Activated gamma-delta T cell treated with anti-CD3 and anti-CD28 coated beads, Interleukin-2, amount 50 U/mL, for 16 hours (primary cell): ENCODE data around the gene SCRN1.
"Not testable (repeated sequence)": the region's sequence is repeated elsewhere in the genome, so short reads cannot be mapped to it uniquely, and the experiment has no call there.

ENCODE experiments used
- DNase-seq: peaks from one replicate; pipeline ENCODE4 v3.0.0-alpha.2; 2020; ENCODE audit warnings: low read depth

SCRN1 gene

DNA sequence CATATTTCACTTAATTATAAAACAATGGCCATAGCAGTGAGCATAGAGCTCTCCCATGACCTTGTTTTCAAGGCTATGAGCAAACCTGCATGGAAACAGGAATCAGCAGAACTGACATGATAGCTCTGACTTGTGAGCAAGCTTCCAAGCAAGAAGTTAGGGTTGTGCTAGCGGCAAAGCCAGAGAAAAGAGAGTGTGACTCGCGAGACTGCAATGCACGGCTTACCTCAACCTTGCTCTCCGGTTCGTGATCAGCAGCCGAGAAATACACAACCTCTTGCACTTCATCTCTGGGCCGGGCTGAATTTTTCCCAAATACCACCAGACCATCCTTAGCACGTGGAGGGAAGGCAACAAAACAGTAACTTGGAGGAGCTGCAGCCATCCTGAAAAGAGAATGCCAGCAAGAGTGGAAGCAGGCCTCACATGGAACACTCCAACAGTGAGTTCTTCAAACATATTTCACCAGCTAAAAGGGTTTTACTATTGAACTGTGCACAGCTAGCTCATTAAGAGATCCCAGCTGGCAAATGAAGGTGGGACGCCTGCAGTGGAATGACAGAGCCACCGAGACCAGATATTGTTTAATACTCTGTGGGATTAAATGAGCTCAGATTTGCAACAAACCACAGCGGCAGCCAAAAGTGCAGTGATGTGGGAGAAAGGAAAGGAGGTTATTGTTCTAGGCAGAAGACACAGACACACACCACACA lies 20.8 kb downstream of the SCRN1 start:
- no peak for DNase-seq

- no peak for DNase-seq
These were observed 24.6 kb downstream of the SCRN1 start for GRCh38 chr7:29965030-29965429.

- DNase-seq = no peak
These were observed 27.6 kb downstream of the SCRN1 start for GRCh38 chr7:29962035-29962434.

DNA sequence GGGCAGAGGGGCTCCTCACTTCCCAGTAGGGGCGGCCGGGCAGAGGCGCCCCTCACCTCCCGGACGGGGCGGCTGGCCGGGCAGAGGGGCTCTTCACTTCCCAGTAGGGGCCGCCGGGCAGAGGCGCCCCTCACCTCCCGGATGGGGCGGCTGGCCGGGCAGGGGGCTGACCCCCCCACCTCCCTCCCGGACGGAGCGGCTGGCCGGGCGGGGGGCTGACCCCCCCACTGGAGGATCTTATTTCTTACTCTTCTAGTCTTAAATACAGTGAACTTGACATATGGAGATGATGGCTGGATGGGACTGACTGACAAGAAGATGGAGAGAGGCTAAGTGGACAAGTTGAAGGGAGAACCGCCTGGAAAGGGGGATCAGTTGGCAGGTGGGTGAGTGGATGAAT lies 28.0 kb downstream of the SCRN1 start:
- DNase-seq = not testable (repeated sequence)

DNA sequence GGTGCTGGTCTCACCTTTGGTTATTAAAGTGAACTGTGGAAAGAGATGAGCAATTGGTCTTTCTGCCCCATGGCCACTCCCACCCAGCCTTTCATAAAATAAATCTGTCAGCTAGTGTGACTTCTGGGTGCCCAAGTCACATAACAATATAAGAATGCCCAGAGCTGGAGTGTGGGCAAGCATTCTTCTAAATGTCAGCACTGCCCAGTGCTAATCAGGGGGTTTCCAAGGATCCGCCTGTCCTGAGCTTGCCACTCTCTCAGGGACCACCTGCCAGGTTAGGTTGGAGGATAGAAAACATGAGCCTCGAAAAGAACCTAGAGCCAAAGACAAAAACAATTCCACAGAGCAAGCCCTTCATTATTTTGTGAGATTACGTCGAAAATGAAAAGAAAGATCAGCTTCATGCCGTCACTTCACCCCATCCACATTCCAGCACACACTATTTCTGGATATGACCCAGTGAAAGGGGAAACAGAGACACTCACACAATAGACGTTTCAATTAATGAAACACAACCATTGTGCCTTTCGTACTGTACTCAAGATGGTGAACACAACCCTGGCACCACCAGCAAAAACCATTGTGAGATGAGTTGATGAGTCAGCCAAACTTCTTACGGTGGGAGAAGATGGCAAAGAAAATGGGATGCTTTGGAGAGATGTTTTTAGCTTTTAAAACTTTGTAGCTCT lies 30.8 kb downstream of the SCRN1 start:
- DNase-seq = no peak

DNA sequence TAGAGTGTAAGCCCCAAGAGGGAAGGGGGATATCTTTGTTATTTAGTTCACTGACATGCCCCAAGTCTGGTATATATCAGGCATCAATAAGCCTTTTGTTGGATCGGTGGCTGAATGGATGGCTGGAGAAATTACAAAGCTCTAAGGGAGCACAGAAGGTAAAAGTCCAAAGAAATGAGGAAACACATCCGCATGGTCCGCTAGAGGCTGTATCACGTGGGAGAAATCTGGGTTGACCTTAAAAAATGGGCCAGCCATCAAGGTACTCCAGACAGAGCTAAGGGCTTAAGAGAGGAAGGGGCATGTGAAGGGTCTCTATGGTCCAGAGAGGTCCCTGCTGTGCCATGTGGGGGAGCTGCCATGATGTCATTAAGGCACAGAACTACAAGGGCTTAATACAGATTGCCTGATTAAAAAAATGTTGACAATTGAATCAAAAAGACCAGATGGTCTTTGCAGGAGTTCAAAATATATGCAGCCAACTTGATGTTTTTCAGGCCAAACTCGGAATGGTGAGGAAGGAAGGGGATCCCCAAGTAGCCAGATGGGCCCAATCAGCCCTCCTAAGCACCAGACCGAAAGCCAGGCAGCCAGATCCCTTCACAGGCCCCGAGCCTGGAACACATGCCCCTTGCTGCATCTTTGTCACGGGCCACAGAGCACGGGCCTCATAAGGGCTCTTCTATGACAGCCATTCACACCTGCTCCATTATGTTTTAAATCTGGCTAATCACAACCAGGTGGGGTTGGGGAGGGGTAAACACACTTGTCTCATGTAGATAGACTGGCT lies 31.9 kb downstream of the SCRN1 start:
- DNase-seq = no peak

DNA sequence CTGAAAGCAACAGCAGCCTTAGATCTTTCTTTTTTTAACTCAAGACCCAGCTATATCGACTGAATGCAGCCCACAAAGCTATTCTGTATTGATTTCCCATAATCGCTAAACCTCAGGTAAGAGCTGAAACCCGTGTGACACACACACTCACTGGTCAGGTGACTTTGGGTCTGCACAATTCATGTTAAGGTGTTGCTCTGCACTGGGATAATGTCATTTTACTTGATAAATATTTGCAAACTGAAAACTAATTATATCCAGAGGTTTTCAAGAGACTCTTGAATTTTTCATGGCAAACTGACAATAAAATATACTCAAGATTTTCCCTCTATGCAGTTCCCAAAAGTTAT lies 33.1 kb downstream of the SCRN1 start:
- DNase-seq = no peak

- DNase-seq = no peak
These were observed 33.7 kb downstream of the SCRN1 start for GRCh38 chr7:29955799-29956486.

GRCh38 chr7:29955075-29955792 lies 34.4 kb downstream of the SCRN1 start:
- DNase-seq = no peak

GRCh38 chr7:29953726-29954347 lies 35.8 kb downstream of the SCRN1 start:
- no peak for DNase-seq

DNA sequence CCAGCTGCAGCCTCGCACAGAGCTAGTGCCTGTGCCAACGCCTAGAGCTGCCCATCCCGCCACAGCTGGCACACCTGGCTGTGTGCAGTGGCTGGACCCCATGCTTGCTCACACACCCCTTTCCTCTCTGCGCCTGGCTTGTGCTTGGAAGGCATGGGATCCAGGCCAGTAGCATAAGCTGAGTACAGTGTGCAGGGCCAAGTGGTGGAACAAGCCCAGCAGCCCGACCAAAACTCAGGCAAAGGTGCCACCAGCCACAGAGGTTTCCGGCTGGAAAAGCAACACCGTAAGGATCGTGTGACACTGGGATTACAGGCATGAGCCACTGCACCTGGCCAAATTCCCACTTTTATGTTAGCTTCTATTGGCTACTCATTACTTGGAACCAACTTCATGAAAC lies 38.4 kb downstream of the SCRN1 start:
- no peak for DNase-seq

DNA sequence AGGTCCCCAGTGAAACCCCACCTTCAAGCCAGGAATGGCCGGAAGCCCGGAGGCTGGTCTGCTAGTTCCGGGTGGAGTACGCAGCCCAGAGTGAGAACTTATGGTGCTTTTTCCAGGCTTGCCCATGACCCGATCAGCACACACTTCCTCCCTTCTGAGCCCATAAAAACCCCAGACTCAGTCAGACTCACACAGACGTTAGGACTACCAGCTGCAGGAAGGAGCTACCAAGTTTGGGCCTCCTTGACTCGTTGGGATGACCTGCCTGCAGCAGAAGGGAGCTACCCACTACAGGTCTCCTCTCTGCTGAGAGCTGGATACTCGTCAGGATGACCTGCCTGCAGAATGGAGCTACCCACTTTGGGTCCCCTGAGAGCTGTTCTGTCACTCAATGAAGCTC lies 39.1 kb downstream of the SCRN1 start:
- no peak for DNase-seq

- DNase-seq = no peak
These were observed 41.0 kb downstream of the SCRN1 start for GRCh38 chr7:29948587-29948986.

GRCh38 chr7:29946428-29947186 lies 43.0 kb downstream of the SCRN1 start:
- DNase-seq = no peak

DNA sequence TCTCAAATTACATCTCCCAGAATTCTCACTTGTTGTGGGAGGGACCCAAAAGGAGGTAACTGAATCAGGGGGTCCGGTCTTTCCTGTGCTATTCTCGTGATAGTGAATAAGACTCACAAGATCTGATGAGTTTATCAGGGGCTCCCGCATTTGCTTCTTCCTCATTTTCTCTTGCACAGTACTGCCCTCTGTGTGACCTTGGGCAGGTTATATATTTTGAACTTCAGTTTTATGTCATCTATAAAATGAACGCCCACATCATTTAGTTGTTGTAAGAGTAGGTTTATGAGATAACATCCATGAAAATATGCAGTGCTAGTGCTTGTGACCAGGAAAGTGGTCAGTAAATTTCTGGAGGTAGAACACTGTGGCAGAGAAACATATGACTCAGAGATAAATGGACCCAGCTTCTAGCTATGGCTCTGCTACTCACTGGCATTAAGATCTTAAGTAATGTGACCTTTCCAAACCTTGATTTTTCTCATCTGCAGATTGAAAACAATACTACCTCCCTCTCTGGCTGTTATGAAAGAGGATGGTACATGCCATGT lies 44.3 kb downstream of the SCRN1 start:
- no peak for DNase-seq

DNA sequence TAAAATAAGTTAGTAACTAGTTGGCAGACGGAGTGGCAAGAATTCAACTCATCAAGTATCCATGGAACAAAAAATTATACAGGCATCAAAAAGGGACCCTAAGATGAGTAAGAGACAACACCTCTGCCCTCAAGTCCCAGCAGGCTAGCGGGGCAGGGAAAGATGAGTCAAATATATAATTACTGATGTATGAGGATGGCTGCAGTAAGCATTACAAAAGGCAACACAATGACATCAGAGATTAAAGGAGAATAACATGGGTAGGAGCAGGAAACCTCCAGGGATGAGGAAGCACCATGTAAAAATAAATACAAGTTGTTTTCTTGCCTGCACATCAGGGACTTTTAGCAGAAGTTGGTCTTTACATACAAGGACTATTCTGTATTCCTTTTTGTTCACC lies 49.4 kb downstream of the SCRN1 start:
- no peak for DNase-seq

- DNase-seq = no peak
These were observed 52.5 kb downstream of the SCRN1 start for GRCh38 chr7:29937132-29937531.

- no peak for DNase-seq
These were observed 54.5 kb downstream of the SCRN1 start for GRCh38 chr7:29935111-29935510.

DNA sequence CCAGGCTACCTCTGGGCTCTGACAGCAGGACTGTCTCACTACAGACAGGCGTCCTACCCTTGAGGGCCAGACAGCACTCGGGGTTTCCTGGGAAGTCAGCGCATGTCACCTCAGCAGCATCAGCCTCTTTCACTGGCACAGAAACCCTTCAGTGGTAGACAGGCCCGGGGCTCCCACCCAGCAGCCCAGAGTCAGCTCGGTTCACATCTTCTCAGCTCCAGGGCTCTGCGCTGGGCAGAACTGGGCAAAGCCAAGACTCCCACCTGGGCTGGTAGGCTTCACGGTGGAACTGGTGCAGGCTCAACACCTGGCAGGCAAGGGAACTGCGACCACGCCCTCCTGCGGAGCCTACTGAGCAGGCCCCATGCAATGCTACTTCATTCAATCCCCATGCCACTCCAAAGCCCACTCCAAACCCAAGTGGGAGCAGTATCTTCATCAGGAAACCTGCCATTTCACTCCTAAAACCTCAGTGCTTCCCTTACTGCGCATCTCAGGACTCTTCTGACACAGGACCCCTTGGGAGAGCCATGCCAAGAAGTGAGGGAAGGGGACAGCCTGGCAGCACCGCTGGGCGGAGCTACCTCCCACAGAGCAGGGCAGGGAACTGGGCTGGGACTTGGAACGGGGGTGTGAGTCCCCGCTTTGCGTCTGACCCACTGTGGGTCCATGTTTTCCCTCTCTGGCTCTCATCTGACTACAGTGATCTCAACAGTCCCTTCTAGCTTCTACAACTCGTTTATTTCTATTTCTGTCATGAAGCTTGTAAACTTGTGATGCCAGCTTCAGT lies 60.4 kb downstream of the SCRN1 start:
- DNase-seq = no peak

GRCh38 chr7:29926741-29927140 lies 62.9 kb downstream of the SCRN1 start:
- DNase-seq = no peak
